Testis (tissue), 2 donors: ENCODE measurements around the gene DRG1.

Experiments
- CTCF ChIP-seq, 3 experiments: fragments of 450-650 bp in 2 of 3; fragments of 200-600 bp in 1 of 3; sonication (generic) in 1 of 3; IDR thresholded peaks; one replicate each; pipeline ENCODE4 v1.5.1; 2016 to 2019; ENCODE audit warnings: antibody characterized with exemption in 3 of 3, mild to moderate bottlenecking in 2 of 3, moderate library complexity in 1 of 3
- POLR2A ChIP-seq: fragments of 450-650 bp; IDR thresholded peaks from one replicate; pipeline ENCODE4 v1.6.1; 2017; ENCODE audit warnings: antibody characterized with exemption, mild to moderate bottlenecking, moderate library complexity

GRCh38 chr22:31377612-31378011 lies 21.8 kb upstream of the DRG1 start:
- TF ChIP-seq CTCF (IDR thresholded peaks at IDR 0.05): no peak
- no peak for TF ChIP-seq POLR2A
